Astrocyte of the cerebellum (primary cell): Measurements from ENCODE around the gene ADM.

ENCODE experiments used
- DNase-seq: peaks from one replicate; pipeline ENCODE4 v3.0.0-alpha.2; 2011; ENCODE audit warnings: low read depth
- H3K4me3 ChIP-seq: 2 replicates; pipeline ENCODE4 v1.5.1; 2011; ENCODE audit warnings: mild to moderate bottlenecking, low read depth, low read length, moderate library complexity
- CTCF ChIP-seq: IDR thresholded peaks from 2 replicates; pipeline ENCODE4 v1.5.1; 2012; ENCODE audit warnings: low read length, low read depth, moderate library complexity, mild to moderate bottlenecking; ENCODE audit errors: missing control alignments
- in situ Hi-C: cut with HindIII; loops from 2 replicates; pipeline ENCODE4 v1.10.0; 2017; ENCODE audit warnings: low sequenced_read_pairs

The ADM gene

GRCh38 chr11:10352921-10353550 is 48.2 kb downstream of the ADM start:
- no peak for DNase-seq
- TF ChIP-seq CTCF, result no peak
- H3K4me3 ChIP-seq, result no peak overlapping the region
- in situ Hi-C loops, result no loop called here

GRCh38 chr11:10354389-10354788 is 49.5 kb downstream of the ADM start:
- TF ChIP-seq CTCF, result no peak
- no peak overlapping the region for H3K4me3 ChIP-seq
- DNase-seq, result no peak
- in situ Hi-C loops, result no loop called here

GRCh38 chr11:10355257-10355661 is 50.4 kb downstream of the ADM start:
- TF ChIP-seq CTCF, result no peak
- no peak overlapping the region for H3K4me3 ChIP-seq
- in situ Hi-C loops, result no loop called here
- DNase-seq, result no peak

DNA sequence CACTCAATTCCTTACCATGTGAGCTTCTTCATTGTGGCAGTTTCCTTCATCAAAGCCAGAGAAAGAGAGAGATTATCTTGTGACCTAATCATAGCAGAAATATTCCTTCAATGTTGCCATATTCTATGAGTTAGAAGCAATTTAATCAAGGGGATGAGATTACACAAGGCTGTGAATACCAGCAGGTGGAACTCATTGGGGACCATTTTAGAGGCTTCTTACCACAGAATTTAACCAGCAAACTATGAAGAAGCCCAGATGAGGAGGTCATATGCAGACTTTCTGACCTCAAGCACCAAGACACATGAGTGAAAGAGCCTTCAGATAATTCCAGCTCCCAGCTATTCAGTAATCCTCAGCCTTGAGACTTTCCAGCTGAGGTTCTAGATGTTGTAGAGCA is 51.3 kb downstream of the ADM start:
- DNase-seq, result no peak
- TF ChIP-seq CTCF, result no peak

More for the DNA sequence above, 51.3 kb downstream of the ADM start:
- in situ Hi-C loops, result no loop called here
- H3K4me3 ChIP-seq, result no peak overlapping the region
